ENCODE measurements around the gene SURF4. TPM values are rescaled to one million over a fixed set of nuclear protein-coding genes. Genes with fewer than 3 reads are reported as not detected.

Gene SURF4
- total and polyA plus RNA-seq, 2 of the 13 experiments (the other 11 are each of a cell fraction or from before 2014, with no cell fraction given) = 220 to 265 TPM

DNA sequence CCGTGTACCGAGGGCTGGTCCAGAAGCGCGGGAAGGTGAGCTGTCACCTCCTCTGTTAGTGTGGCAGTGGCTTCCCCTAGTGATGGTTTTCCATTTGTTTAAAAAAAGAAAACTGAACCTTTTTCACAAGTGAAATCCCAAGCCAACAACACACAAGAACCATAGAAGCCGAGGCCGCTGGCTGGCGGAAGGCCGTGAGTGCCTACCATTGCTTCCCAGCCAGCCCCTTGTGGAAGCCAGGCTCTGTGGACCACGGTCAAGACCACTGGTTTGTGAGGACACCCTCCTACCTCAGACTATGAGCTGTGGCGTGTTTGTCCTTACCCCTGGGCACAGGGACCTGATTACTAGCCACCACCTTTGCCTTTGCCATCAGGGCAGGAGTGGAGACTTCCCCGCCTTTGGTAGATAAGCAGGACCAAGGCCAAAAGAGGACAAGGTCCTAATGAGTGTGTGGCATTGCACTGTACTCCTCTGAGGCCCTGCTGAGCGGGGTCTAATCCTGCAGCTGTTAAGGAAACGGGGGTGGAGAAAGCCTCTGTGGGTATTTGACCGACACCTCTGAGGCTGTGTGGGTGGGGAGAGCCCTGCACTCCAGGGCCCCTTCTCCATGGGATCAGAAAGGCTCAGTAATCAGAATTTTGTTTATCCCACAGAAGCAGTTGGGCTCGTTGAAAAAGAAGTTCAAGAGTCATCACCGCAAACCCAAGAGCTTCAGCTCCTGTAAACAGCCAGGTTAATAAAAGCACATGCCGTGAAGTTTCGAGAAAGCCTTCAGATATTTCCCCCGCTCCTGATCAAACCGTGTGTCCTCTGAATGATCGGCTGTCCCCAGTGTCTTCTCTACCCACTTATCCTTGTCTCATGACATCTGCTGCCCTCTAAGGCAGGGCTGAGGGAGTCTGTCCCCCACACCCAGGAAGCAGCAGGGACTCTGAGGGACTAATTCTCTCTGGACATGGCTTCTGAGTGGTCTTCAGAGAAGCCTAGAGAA is 15.2 kb downstream of the SURF4 start:
- no TSS peak for BruUV-seq (replicated peaks)
- no peak overlapping the region for H2AFZ ChIP-seq (ENCODE audit: low read length)
- CTCF ChIA-PET (ENCODE audit: low intra/inter-chr PET ratio, low total read pairs) = interaction anchor here (0.8 to 1.9 kb wide), 2 partner anchors 34 to 61 kb away, joined by 3 to 6 read pairs; partner anchors contain the start of gene ADAMTS13
- peak overlapping the region; percentile 50 for H3K27ac ChIP-seq (ENCODE audit: extremely low read length, insufficient read depth, low read length)
- peaks cover 18 to 68% of the 10 kb centered on the region in 2 experiments; a peak in 4 of 5 replicates for H3K36me3 ChIP-seq (replicated peaks in 1 of 2; ENCODE audit: control insufficient read depth in 1 of 2, insufficient read depth in 2 of 2, low read length in 2 of 2)
- no peaks in the 10 kb centered on the region; a peak in 1 of 5 replicates for H3K27me3 ChIP-seq (ENCODE audit: control insufficient read depth in 1 of 2, insufficient read depth in 2 of 2, low read length in 2 of 2)
- POLR2A ChIA-PET = interaction anchor here (0.9 to 2.2 kb wide), 4 partner anchors 11 to 34 kb away, joined by 3 to 6 read pairs (median 4); partner anchors contain the start of genes MED22 and RPL7A
- no peak overlapping the region for H3K9ac ChIP-seq (ENCODE audit: insufficient read depth, low read depth, low read length)
- no peak overlapping the region for H3K4me3 ChIP-seq (replicated peaks in 1 of 3; ENCODE audit: insufficient read depth in 1 of 3, low read depth in 2 of 3, low read length in 3 of 3)
- in situ Hi-C loops (cut with HindIII; ENCODE audit: extremely low pct_ligation_motif_present, low pct_unique_long_range_greater_than_20kb) = no loop called here
- FAIRE-seq = peak; percentile 57
- intact Hi-C loops (cut with micrococcal nuclease; ENCODE audit: unreplicated experiment) = loop anchor here (1.0 kb wide), 1 partner anchor 44 kb away; no protein-coding TSS in a partner anchor
- H4K20me1 ChIP-seq (ENCODE audit: insufficient read depth, low read length) = peaks cover 44% of the 10 kb centered on the region
- H3K4me2 ChIP-seq (ENCODE audit: low read depth, low read length) = no peak overlapping the region
- ATAC-seq = peak; percentile 5
- peaks cover 15% of the 10 kb centered on the region for H3K79me2 ChIP-seq (ENCODE audit: insufficient read depth, low read length)
- 82% methylated on average over 18 of the region's 21 CpGs for WGBS (ENCODE audit: low lambda C conversion rate)
- DNase-seq (ENCODE audit: low spot score) = no peak
- peaks cover 51% of the 10 kb centered on the region for H3K4me1 ChIP-seq (ENCODE audit: insufficient read depth, low read length)
- no peaks in the 10 kb centered on the region for H3K9me3 ChIP-seq (ENCODE audit: low read length)
- TF ChIP-seq ZNF124 (CRISPR knock-in tag; IDR thresholded peaks at IDR 0.05) = no peak
- 0 out of 2 replicates have a peak, but pooled peaks have one; percentile 49 for TF ChIP-seq ZNF572 (CRISPR knock-in tag; IDR thresholded peaks at IDR 0.05)
- TF ChIP-seq, protein P1, sequence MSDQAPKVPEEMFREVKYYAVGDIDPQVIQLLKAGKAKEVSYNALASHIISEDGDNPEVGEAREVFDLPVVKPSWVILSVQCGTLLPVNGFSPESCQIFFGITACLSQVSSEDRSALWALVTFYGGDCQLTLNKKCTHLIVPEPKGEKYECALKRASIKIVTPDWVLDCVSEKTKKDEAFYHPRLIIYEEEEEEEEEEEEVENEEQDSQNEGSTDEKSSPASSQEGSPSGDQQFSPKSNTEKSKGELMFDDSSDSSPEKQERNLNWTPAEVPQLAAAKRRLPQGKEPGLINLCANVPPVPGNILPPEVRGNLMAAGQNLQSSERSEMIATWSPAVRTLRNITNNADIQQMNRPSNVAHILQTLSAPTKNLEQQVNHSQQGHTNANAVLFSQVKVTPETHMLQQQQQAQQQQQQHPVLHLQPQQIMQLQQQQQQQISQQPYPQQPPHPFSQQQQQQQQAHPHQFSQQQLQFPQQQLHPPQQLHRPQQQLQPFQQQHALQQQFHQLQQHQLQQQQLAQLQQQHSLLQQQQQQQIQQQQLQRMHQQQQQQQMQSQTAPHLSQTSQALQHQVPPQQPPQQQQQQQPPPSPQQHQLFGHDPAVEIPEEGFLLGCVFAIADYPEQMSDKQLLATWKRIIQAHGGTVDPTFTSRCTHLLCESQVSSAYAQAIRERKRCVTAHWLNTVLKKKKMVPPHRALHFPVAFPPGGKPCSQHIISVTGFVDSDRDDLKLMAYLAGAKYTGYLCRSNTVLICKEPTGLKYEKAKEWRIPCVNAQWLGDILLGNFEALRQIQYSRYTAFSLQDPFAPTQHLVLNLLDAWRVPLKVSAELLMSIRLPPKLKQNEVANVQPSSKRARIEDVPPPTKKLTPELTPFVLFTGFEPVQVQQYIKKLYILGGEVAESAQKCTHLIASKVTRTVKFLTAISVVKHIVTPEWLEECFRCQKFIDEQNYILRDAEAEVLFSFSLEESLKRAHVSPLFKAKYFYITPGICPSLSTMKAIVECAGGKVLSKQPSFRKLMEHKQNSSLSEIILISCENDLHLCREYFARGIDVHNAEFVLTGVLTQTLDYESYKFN (CRISPR knock-in tag; conservative IDR thresholded peaks at IDR 0.05) = peak; percentile 35; the same call in 1 of the 2 replicates
- no peak for TF ChIP-seq ZMYM2 (CRISPR knock-in tag; IDR thresholded peaks at IDR 0.05)
- TF ChIP-seq RELA (CRISPR knock-in tag; IDR thresholded peaks at IDR 0.05) = no peak
- TF ChIP-seq SKI (IDR thresholded peaks at IDR 0.05; ENCODE audit: partially characterized antibody) = no peak
- TF ChIP-seq KDM2A (CRISPR knock-in tag; IDR thresholded peaks at IDR 0.05; ENCODE audit: borderline replicate concordance, low read depth) = peak; percentile 37; the same call in 1 of the 2 replicates
- TF ChIP-seq SIN3B (IDR thresholded peaks at IDR 0.05; ENCODE audit: low read length) = no peak
- TF ChIP-seq TOPORS (CRISPR knock-in tag; IDR thresholded peaks at IDR 0.05) = 0 out of 2 replicates have a peak, but pooled peaks have one; percentile 19
- TF ChIP-seq KDM5B (CRISPR knock-in tag; IDR thresholded peaks at IDR 0.05; ENCODE audit: borderline replicate concordance) = peak; percentile 26; the same call in 1 of the 2 replicates
- TF ChIP-seq, protein P2, sequence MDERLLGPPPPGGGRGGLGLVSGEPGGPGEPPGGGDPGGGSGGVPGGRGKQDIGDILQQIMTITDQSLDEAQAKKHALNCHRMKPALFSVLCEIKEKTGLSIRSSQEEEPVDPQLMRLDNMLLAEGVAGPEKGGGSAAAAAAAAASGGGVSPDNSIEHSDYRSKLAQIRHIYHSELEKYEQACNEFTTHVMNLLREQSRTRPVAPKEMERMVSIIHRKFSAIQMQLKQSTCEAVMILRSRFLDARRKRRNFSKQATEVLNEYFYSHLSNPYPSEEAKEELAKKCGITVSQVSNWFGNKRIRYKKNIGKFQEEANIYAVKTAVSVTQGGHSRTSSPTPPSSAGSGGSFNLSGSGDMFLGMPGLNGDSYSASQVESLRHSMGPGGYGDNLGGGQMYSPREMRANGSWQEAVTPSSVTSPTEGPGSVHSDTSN (CRISPR knock-in tag; IDR thresholded peaks at IDR 0.05) = no peak
- TF ChIP-seq ZBTB7B (CRISPR knock-in tag; IDR thresholded peaks at IDR 0.05) = 0 out of 2 replicates have a peak, but pooled peaks have one; percentile 27
- TF ChIP-seq ETV5 (CRISPR knock-in tag; IDR thresholded peaks at IDR 0.05; ENCODE audit: borderline replicate concordance) = no peak
- TF ChIP-seq, protein P3, sequence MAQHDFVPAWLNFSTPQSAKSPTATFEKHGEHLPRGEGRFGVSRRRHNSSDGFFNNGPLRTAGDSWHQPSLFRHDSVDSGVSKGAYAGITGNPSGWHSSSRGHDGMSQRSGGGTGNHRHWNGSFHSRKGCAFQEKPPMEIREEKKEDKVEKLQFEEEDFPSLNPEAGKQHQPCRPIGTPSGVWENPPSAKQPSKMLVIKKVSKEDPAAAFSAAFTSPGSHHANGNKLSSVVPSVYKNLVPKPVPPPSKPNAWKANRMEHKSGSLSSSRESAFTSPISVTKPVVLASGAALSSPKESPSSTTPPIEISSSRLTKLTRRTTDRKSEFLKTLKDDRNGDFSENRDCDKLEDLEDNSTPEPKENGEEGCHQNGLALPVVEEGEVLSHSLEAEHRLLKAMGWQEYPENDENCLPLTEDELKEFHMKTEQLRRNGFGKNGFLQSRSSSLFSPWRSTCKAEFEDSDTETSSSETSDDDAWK (CRISPR knock-in tag; IDR thresholded peaks at IDR 0.05) = no peak
- TF ChIP-seq, protein P4, sequence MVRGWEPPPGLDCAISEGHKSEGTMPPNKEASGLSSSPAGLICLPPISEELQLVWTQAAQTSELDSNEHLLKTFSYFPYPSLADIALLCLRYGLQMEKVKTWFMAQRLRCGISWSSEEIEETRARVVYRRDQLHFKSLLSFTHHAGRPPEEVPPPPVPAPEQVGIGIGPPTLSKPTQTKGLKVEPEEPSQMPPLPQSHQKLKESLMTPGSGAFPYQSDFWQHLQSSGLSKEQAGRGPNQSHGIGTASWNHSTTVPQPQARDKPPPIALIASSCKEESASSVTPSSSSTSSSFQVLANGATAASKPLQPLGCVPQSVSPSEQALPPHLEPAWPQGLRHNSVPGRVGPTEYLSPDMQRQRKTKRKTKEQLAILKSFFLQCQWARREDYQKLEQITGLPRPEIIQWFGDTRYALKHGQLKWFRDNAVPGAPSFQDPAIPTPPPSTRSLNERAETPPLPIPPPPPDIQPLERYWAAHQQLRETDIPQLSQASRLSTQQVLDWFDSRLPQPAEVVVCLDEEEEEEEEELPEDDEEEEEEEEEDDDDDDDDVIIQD (CRISPR knock-in tag; IDR thresholded peaks at IDR 0.05; ENCODE audit: low read depth) = no peak
